ENCODE results near the gene MRC2.
"Not testable (repeated sequence)": the region's sequence is repeated elsewhere in the genome, so short reads cannot be mapped to it uniquely, and the experiment has no call there.

DNA sequence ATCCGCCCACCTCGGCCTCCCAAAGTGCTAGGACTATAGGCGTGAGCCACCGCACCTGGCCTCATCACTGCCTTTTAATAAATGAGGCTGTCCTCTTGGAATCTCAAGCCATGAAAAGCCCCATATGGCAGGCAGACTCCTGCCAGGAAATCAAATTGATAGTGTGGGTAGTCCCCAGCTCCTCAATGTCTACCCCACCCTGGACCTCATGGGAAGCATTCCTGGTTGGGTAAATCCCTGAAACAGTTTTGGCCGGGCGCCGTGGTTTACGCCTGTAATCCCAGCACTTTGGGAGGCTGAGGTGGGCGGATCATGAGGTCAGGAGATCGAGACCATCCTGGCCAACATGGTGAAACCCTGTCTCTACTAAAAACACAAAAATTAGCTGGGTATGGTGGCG lies 71.0 kb downstream of the MRC2 start:
- TF ChIP-seq, protein P1, sequence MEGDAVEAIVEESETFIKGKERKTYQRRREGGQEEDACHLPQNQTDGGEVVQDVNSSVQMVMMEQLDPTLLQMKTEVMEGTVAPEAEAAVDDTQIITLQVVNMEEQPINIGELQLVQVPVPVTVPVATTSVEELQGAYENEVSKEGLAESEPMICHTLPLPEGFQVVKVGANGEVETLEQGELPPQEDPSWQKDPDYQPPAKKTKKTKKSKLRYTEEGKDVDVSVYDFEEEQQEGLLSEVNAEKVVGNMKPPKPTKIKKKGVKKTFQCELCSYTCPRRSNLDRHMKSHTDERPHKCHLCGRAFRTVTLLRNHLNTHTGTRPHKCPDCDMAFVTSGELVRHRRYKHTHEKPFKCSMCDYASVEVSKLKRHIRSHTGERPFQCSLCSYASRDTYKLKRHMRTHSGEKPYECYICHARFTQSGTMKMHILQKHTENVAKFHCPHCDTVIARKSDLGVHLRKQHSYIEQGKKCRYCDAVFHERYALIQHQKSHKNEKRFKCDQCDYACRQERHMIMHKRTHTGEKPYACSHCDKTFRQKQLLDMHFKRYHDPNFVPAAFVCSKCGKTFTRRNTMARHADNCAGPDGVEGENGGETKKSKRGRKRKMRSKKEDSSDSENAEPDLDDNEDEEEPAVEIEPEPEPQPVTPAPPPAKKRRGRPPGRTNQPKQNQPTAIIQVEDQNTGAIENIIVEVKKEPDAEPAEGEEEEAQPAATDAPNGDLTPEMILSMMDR (IDR thresholded peaks at IDR 0.05; ENCODE audit: poor library complexity) = not testable (repeated sequence)
- TF ChIP-seq EZH2 (IDR thresholded peaks at IDR 0.05; ENCODE audit: borderline replicate concordance); EZH2phosphoT487 (IDR thresholded peaks at IDR 0.05; ENCODE audit: low read depth, severe bottlenecking, unreplicated experiment): not testable (repeated sequence)

Measured in hepatocyte (in vitro differentiated cells).